WERI-Rb-1 (cell line): ENCODE results near the gene INTS12.
"Not testable (repeated sequence)": the region's sequence is repeated elsewhere in the genome, so short reads cannot be mapped to it uniquely, and the experiment has no call there.

ENCODE experiments used
- DNase-seq: peaks from one replicate; pipeline ENCODE4 v3.0.0-alpha.2; 2020
- H3K27ac ChIP-seq: fragments of 250-450 bp; sonication (Bioruptor Pico); 2 replicates; pipeline ENCODE4 v1.5.1; 2020; ENCODE audit warnings: mild to moderate bottlenecking, moderate library complexity
- H3K27me3 ChIP-seq: fragments of 250-450 bp; sonication (Bioruptor Pico); 2 replicates; pipeline ENCODE4 v1.5.1; 2021; ENCODE audit warnings: mild to moderate bottlenecking, low read depth, moderate library complexity; ENCODE audit not compliant: insufficient read depth, severe bottlenecking
- H3K36me3 ChIP-seq: fragments of 250-450 bp; sonication (Bioruptor Pico); 2 replicates; pipeline ENCODE4 v1.5.1; 2020; ENCODE audit warnings: mild to moderate bottlenecking, moderate library complexity
- H3K4me3 ChIP-seq: 2 replicates; pipeline ENCODE4 v1.5.1; 2011; ENCODE audit warnings: low read depth, mild to moderate bottlenecking, control low read depth, low read length
- H3K9me3 ChIP-seq: fragments of 250-450 bp; sonication (Bioruptor Pico); 2 replicates; pipeline ENCODE4 v1.5.1; 2021; ENCODE audit warnings: mild to moderate bottlenecking, moderate library complexity; ENCODE audit not compliant: severe bottlenecking
- TF ChIP-seq, protein P1 (sequence below): IDR thresholded peaks from 2 replicates; pipeline ENCODE4 v1.5.1; 2011; ENCODE audit warnings: low read depth, mild to moderate bottlenecking, control low read depth, inconsistent platforms, low read length

Gene INTS12

DNA sequence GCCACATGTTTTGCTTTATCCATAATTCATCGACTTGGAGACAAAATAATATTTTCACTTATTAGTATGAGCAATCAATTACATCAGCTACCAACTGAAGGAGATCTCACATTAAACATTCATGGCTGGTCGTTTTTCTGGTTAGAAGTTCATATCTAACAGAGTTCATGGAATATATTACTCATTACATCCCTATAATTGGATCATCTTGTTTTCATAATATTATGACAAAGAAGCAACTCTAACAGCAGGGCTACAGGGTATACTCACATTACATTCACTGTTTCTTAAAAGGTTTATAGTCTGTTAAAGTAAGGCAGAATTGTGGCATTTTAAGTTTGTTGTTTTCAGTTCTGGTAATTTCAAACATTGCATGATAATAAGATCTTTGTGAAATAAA, 33.1 kb upstream of the INTS12 start:
- no peaks in the 10 kb centered on the region; the same call in 1 of the 2 replicates for H3K36me3 ChIP-seq
- no peak overlapping the region for H3K27ac ChIP-seq
- DNase-seq = no peak
- TF ChIP-seq, protein P1, sequence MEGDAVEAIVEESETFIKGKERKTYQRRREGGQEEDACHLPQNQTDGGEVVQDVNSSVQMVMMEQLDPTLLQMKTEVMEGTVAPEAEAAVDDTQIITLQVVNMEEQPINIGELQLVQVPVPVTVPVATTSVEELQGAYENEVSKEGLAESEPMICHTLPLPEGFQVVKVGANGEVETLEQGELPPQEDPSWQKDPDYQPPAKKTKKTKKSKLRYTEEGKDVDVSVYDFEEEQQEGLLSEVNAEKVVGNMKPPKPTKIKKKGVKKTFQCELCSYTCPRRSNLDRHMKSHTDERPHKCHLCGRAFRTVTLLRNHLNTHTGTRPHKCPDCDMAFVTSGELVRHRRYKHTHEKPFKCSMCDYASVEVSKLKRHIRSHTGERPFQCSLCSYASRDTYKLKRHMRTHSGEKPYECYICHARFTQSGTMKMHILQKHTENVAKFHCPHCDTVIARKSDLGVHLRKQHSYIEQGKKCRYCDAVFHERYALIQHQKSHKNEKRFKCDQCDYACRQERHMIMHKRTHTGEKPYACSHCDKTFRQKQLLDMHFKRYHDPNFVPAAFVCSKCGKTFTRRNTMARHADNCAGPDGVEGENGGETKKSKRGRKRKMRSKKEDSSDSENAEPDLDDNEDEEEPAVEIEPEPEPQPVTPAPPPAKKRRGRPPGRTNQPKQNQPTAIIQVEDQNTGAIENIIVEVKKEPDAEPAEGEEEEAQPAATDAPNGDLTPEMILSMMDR = no peak
- H3K27me3 ChIP-seq = no peaks in the 10 kb centered on the region
- peaks cover 5% of the 10 kb centered on the region for H3K9me3 ChIP-seq
- H3K4me3 ChIP-seq = no peak overlapping the region

DNA sequence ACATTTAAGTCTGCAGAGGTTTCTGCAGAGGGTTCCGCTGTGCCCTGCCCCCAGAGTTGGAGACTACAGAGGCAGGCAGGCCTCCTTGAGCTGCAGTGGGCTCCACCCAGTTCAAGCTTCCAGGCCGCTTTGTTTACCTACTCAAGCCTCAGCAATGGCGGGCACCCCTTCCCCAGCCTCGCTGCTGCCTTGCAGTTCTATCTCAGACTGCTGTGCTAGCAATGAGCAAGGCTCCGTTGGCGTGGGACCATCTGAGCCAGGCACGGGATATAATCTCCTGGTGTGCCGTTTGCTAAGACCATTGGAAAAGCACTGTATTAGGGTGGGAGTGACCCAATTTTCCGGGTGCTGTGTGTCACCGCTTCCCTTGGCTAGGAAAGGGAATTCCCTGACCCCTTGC, 26.7 kb upstream of the INTS12 start:
- not testable (repeated sequence) for H3K9me3 ChIP-seq, H3K27me3 ChIP-seq, H3K36me3 ChIP-seq, H3K27ac ChIP-seq, DNase-seq, H3K4me3 ChIP-seq

DNA sequence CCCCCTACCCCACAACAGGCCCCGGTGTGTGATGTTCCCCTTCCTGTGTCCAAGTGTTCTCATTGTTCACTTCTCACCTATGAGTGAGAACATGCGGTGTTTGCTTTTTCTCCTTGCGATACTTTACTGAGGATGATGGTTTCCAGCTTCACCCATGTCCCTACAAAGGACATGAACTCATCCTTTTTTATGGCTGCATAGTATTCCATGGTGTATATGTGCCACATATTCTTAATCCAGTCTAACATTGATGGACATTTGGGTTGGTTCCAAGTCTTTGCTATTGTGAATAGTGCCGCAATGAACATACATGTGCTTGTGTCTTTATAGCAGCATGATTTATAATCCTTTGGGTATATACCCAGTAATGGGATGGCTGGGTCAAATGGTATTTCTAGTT, 21.4 kb upstream of the INTS12 start:
- H3K27me3 ChIP-seq, H3K4me3 ChIP-seq, H3K36me3 ChIP-seq, DNase-seq, H3K9me3 ChIP-seq, H3K27ac ChIP-seq: not testable (repeated sequence)

DNA sequence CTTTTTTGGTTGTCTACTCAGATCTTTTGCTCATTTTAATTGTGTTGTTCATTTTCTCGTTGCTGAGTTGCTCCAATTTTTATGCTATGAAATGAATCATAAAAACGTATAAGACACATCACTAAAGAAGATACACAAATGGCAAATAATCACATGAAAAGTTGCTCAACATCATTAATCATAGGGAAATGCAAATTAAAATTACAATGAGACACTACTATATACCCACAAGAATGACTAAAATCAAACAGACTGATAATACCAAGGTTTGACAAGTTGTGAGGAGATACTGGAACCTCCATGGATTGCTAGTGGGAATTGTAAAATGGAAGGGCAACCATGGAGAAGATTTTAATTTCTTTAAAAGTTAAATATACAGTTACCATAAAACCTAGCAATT, 17.1 kb upstream of the INTS12 start:
- TF ChIP-seq, protein P1 = no peak
- H3K27ac ChIP-seq = no peak overlapping the region

DNA sequence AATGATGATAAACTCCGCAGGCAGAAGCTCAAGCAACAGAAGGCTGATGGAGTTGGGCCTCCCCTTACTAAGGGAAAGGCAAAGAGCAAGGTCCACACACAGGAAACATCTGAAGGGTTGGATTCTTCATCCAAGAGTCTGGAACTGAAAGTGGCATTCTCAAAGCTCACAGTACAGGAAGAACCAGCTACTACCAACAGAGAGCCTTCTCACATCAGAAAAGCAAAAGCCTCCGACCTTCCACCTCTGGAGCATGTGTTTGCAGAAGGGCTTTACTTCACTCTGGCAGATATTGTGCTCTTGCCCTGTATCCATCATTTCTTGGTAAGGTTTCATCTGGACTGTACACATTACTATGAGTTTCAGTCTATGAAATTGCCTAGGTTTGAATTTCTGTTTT, 10.7 kb upstream of the INTS12 start:
- Histone ChIP-seq H3K27me3 (no peaks in the 10 kb centered on the region), H3K27ac (no peak overlapping the region), H3K4me3 (no peak overlapping the region), H3K9me3 (no peaks in the 10 kb centered on the region), H3K36me3 (peaks cover 12% of the 10 kb centered on the region)
- no peak for DNase-seq
- TF ChIP-seq, protein P1 = no peak

More for the DNA sequence above, 17.1 kb upstream of the INTS12 start:
- Histone ChIP-seq H3K36me3 (peaks cover 12% of the 10 kb centered on the region), H3K4me3 (no peak overlapping the region), H3K27me3 (no peaks in the 10 kb centered on the region), H3K9me3 (peaks cover 8% of the 10 kb centered on the region)
- no peak for DNase-seq

DNA sequence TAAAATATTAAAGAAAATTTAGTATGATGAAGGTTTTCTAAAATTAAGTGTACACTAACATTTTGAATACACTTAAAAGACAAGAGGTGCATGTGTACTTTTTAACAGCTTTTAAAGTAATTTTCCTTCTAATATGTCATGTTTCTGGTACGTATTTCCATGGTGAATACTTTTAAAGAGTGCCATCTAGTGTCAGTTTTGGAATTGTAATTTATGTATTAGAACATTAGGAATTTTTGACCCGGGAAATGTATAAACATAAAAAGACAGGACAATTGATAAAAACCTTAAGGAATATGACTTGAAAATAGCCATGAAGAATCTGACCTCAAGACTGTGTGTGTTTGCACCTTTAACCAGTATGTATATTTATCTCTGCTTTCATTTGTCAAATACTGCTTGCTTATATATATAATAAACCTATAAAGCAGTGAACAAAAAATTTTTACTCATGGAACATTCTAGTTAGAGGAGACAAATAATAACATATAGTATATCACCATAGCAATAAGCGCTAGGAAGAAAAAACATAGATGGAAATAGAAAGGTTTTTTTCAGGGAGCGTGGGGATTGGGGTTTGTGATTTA, 7.3 kb upstream of the INTS12 start:
- Histone ChIP-seq H3K27ac (no peak overlapping the region), H3K36me3 (peaks cover 10% of the 10 kb centered on the region), H3K9me3 (no peaks in the 10 kb centered on the region), H3K27me3 (no peaks in the 10 kb centered on the region), H3K4me3 (no peak overlapping the region)
- TF ChIP-seq, protein P1 = no peak
- no peak for DNase-seq

DNA sequence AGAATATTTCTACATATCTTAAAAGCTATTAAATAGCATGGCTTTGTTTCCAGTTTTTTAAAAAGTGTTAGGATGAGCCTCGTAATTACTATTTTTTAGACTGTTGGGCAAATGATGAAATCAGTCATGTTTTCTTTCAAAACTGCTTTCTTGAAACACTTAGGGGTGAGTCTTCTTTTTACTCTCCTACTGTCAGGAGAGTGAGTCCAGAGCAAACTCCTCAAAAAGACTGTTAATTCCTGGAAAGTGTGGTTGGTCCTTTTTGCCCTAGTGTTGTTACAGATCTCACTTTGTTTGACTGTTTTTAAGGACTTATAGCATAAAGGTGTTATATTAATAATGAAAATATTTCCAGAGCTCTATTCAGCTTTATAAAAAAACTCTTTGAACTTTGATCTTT, 6.4 kb upstream of the INTS12 start:
- Histone ChIP-seq H3K4me3 (no peak overlapping the region), H3K27ac (no peak overlapping the region), H3K27me3 (no peaks in the 10 kb centered on the region), H3K36me3 (peaks cover 7% of the 10 kb centered on the region), H3K9me3 (no peaks in the 10 kb centered on the region)
- TF ChIP-seq, protein P1 = no peak
- DNase-seq = no peak
